NB4 (cell line): ENCODE results near the gene RCN2.

Experiments
- POLR2A ChIP-seq: IDR thresholded peaks from 2 replicates; pipeline ENCODE4 v1.6.1; 2011; ENCODE audit warnings: mild to moderate bottlenecking; ENCODE audit not compliant: insufficient read length; ENCODE audit errors: extremely low read depth
- TF ChIP-seq, protein P1 (sequence below): IDR thresholded peaks from one replicate; pipeline ENCODE4 v1.5.1; 2012; ENCODE audit warnings: low read depth, low read length
- TF ChIP-seq, protein P2 (sequence below): IDR thresholded peaks from 2 replicates; pipeline ENCODE4 v1.6.1; 2011; ENCODE audit warnings: low read depth, low read length

DNA sequence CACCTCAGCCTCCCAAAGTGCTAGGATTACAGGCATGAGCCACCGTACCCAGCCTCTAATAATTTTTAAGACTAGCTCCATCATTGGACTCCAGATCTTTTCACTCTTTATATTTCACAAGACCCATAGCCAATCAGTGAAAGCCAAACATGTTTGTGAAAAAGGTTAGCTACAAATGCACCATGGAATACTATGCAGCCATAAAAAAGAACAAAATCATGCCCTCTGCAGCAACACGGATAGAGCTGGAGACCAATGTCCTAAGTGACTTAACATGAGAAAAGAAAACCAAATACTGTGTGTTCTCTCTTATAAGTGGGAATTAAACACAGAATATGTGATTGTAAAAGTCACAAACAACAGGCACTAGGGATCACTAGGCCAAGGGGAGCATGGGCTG lies 29.6 kb upstream of the RCN2 start:
- TF ChIP-seq, protein P1, sequence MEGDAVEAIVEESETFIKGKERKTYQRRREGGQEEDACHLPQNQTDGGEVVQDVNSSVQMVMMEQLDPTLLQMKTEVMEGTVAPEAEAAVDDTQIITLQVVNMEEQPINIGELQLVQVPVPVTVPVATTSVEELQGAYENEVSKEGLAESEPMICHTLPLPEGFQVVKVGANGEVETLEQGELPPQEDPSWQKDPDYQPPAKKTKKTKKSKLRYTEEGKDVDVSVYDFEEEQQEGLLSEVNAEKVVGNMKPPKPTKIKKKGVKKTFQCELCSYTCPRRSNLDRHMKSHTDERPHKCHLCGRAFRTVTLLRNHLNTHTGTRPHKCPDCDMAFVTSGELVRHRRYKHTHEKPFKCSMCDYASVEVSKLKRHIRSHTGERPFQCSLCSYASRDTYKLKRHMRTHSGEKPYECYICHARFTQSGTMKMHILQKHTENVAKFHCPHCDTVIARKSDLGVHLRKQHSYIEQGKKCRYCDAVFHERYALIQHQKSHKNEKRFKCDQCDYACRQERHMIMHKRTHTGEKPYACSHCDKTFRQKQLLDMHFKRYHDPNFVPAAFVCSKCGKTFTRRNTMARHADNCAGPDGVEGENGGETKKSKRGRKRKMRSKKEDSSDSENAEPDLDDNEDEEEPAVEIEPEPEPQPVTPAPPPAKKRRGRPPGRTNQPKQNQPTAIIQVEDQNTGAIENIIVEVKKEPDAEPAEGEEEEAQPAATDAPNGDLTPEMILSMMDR = no peak
- TF ChIP-seq POLR2A = no peak
- TF ChIP-seq, protein P2, sequence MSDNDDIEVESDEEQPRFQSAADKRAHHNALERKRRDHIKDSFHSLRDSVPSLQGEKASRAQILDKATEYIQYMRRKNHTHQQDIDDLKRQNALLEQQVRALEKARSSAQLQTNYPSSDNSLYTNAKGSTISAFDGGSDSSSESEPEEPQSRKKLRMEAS = no peak
